Activated CD4-positive, alpha-beta memory T cell treated with anti-CD3 and anti-CD28 coated beads, Interleukin-2, amount 10 ng/mL, durations not matched to agents 7 days and 5 days (primary cell): ENCODE results near the gene CPXM1. TPM values are rescaled to one million over a fixed set of nuclear protein-coding genes. Genes with fewer than 3 reads are reported as not detected.
A peak's percentile ranks its signal among the peaks of the same experiment; 100 is the strongest.

Source experiments
- CTCF ChIA-PET: fragments of 350-600 bp; sonication (Branson Sonifier 250); formaldehyde crosslinking; loops from one replicate; lab custom pipeline; 2021; ENCODE audit warnings: antibody characterized with exemption, inconsistent platforms; lab: Charles Lee
- POLR2A ChIA-PET: fragments of 350-600 bp; sonication (Branson Sonifier 250); formaldehyde crosslinking; loops from one replicate; lab custom pipeline; 2021; ENCODE audit warnings: antibody characterized with exemption; lab: Charles Lee
- DNase-seq: peaks from one replicate; pipeline ENCODE4 v3.0.0-alpha.2; 2020
- H3K27ac Mint-ChIP-seq: one replicate; pipeline ENCODE4 v1.8.0; 2021; ENCODE audit warnings: mild to moderate bottlenecking, mixed read lengths
- H3K27me3 Mint-ChIP-seq: one replicate; pipeline ENCODE4 v1.8.0; 2021; ENCODE audit warnings: mixed read lengths
- H3K36me3 Mint-ChIP-seq: one replicate; pipeline ENCODE4 v1.8.0; 2021; ENCODE audit warnings: low read depth, mixed read lengths
- H3K4me1 Mint-ChIP-seq: one replicate; pipeline ENCODE4 v1.8.0; 2021; ENCODE audit warnings: mixed read lengths
- H3K4me3 Mint-ChIP-seq: one replicate; pipeline ENCODE4 v1.8.0; 2021; ENCODE audit warnings: mild to moderate bottlenecking, mixed read lengths
- H3K9me3 Mint-ChIP-seq: one replicate; pipeline ENCODE4 v1.8.0; 2021; ENCODE audit warnings: mixed read lengths
- total RNA-seq, 2 experiments: library from RNA; stranded (reverse); gene quantifications; one replicate each; pipeline ENCODE4 v1.2.3, GENCODE V29; 2021

Gene CPXM1
- total RNA-seq, result under 1 TPM; 0.20 to 0.33 TPM

GRCh38 chr20:2800521-2801285, at the start of gene CPXM1:
Gene CPXM1, minus strand, starts transcription at chr20:2800627. Its CDS starts 55 bp downstream, at chr20:2800572.
- H3K9me3 Mint-ChIP-seq, result no peaks in the 10 kb centered on the region
- H3K27me3 Mint-ChIP-seq, result peaks cover 63% of the 10 kb centered on the region
- ChIA-PET CTCF (no interaction called here), POLR2A (interaction anchor here (0.7 kb wide), 1 partner anchor 21 kb away, joined by 3 read pairs; no protein-coding TSS in a partner anchor)
- peaks cover 4% of the 10 kb centered on the region for H3K36me3 Mint-ChIP-seq
- peaks cover 22% of the 10 kb centered on the region for H3K4me1 Mint-ChIP-seq
- DNase-seq, result no peak
- H3K27ac Mint-ChIP-seq, result peak within 1 kb of the TSS; percentile 29
- peak within 1 kb of the TSS; percentile 65 for H3K4me3 Mint-ChIP-seq

GRCh38 chr20:2849529-2849928, 49.1 kb upstream of the CPXM1 start:
- Mint-ChIP-seq H3K4me3 (no peak overlapping the region), H3K27me3 (no peaks in the 10 kb centered on the region), H3K9me3 (no peaks in the 10 kb centered on the region), H3K27ac (no peak overlapping the region), H3K4me1 (peaks cover 36% of the 10 kb centered on the region), H3K36me3 (peaks cover 10% of the 10 kb centered on the region)
- POLR2A ChIA-PET, result interaction anchor here (0.6 to 1.6 kb wide), 3 partner anchors 9 to 86 kb away, joined by 3 to 5 read pairs (median 3); partner anchors contain the start of genes PCED1A and VPS16
- DNase-seq, result no peak
- CTCF ChIA-PET, result interaction anchor here (1.1 to 1.4 kb wide), 3 partner anchors 9 to 136 kb away, joined by 3 to 4 read pairs (median 3); no protein-coding TSS in a partner anchor

DNA sequence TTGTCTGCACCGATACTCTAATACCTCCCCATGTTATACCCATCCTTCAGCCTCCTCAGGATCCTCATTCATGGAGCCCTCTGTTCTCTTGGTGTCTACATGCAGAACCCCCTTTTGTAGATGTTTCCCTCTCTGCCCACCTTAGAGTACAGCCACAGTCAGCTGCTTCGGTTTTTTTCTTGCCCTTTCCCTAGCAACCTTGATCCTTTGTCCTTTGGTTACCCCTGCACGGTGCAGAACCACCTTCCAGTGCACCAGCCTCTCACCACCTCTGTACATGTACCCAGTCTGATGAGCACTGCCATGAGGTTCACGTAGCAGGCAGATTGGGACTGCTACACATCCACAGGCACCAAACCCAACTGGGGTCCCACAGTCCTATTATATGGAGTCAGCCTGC, 47.4 kb upstream of the CPXM1 start:
- peaks cover 32% of the 10 kb centered on the region for H3K4me1 Mint-ChIP-seq
- ChIA-PET CTCF (no interaction called here), POLR2A (no interaction called here)
- H3K36me3 Mint-ChIP-seq, result peaks cover 10% of the 10 kb centered on the region
- no peak for DNase-seq
- H3K27me3 Mint-ChIP-seq, result no peaks in the 10 kb centered on the region
- no peaks in the 10 kb centered on the region for H3K9me3 Mint-ChIP-seq
- H3K4me3 Mint-ChIP-seq, result no peak overlapping the region
- no peak overlapping the region for H3K27ac Mint-ChIP-seq

GRCh38 chr20:2846698-2847097, 46.3 kb upstream of the CPXM1 start:
- H3K27ac Mint-ChIP-seq, result no peak overlapping the region
- peaks cover 21% of the 10 kb centered on the region for H3K4me1 Mint-ChIP-seq
- ChIA-PET POLR2A (no interaction called here), CTCF (no interaction called here)
- no peak overlapping the region for H3K4me3 Mint-ChIP-seq
- no peak for DNase-seq
- no peaks in the 10 kb centered on the region for H3K9me3 Mint-ChIP-seq
- H3K27me3 Mint-ChIP-seq, result no peaks in the 10 kb centered on the region
- H3K36me3 Mint-ChIP-seq, result peaks cover 10% of the 10 kb centered on the region

GRCh38 chr20:2845607-2846006, 45.2 kb upstream of the CPXM1 start:
- CTCF ChIA-PET, result no interaction called here
- no peak overlapping the region for H3K27ac Mint-ChIP-seq
- no peak overlapping the region for H3K4me3 Mint-ChIP-seq
- no peak for DNase-seq
- H3K9me3 Mint-ChIP-seq, result no peaks in the 10 kb centered on the region
- POLR2A ChIA-PET, result interaction anchor here (0.6 kb wide), 1 partner anchor 197 kb away, joined by 3 read pairs; no protein-coding TSS in a partner anchor
- H3K4me1 Mint-ChIP-seq, result peaks cover 23% of the 10 kb centered on the region
- no peaks in the 10 kb centered on the region for H3K27me3 Mint-ChIP-seq
- peaks cover 10% of the 10 kb centered on the region for H3K36me3 Mint-ChIP-seq

- Mint-ChIP-seq H3K27ac (peak overlapping the region; percentile 73), H3K4me1 (peaks cover 26% of the 10 kb centered on the region), H3K9me3 (no peaks in the 10 kb centered on the region), H3K27me3 (no peaks in the 10 kb centered on the region), H3K4me3 (peak overlapping the region; percentile 83), H3K36me3 (peaks cover 3% of the 10 kb centered on the region)
- peak; percentile 56 for DNase-seq
- CTCF ChIA-PET, result interaction anchor here (0.6 to 1.5 kb wide), 2 partner anchors 35 to 328 kb away, joined by 3 to 5 read pairs; no protein-coding TSS in a partner anchor
- POLR2A ChIA-PET, result interaction anchor here (0.9 to 3.1 kb wide), 9 partner anchors 8 to 318 kb away, joined by 3 to 23 read pairs (median 6); partner anchors contain the start of genes FASTKD5, NOP56, PTPRA and UBOX5
Measured at GRCh38 chr20:2840967-2841531, 40.6 kb upstream of the CPXM1 start.

GRCh38 chr20:2840138-2840966, 39.9 kb upstream of the CPXM1 start, which contains the start of the genes PCED1A and VPS16:
Gene PCED1A, minus strand, starts transcription at chr20:2840655. Its CDS starts 743 bp downstream, at chr20:2839912.
Gene VPS16, plus strand, starts transcription at chr20:2840745. Its CDS starts 30 bp downstream, at chr20:2840775.
- POLR2A ChIA-PET, result interaction anchor here (0.5 to 3.1 kb wide), 12 partner anchors 9 to 418 kb away, joined by 3 to 23 read pairs (median 6); partner anchors contain the start of genes FASTKD5, IDH3B, NOP56 and PTPRA
- H3K9me3 Mint-ChIP-seq, result no peaks in the 10 kb centered on the region
- CTCF ChIA-PET, result interaction anchor here (0.6 to 1.5 kb wide), 2 partner anchors 35 to 329 kb away, joined by 3 to 5 read pairs; no protein-coding TSS in a partner anchor
- H3K4me3 Mint-ChIP-seq, result peak within 1 kb of the TSS; percentile 83
- H3K27me3 Mint-ChIP-seq, result no peaks in the 10 kb centered on the region
- H3K36me3 Mint-ChIP-seq, result peaks cover 3% of the 10 kb centered on the region
- peak; percentile 89 for DNase-seq
- H3K4me1 Mint-ChIP-seq, result peaks cover 23% of the 10 kb centered on the region
- H3K27ac Mint-ChIP-seq, result peak within 1 kb of the TSS; percentile 80

GRCh38 chr20:2839732-2840137, 39.3 kb upstream of the CPXM1 start:
- CTCF ChIA-PET, result interaction anchor here (1.5 kb wide), 1 partner anchor 36 kb away, joined by 3 read pairs; no protein-coding TSS in a partner anchor
- POLR2A ChIA-PET, result interaction anchor here (0.5 to 3.1 kb wide), 9 partner anchors 18 to 419 kb away, joined by 4 to 23 read pairs (median 7); partner anchors contain the start of genes FASTKD5, IDH3B, NOP56 and PTPRA
- no peak for DNase-seq
- H3K4me1 Mint-ChIP-seq, result peaks cover 18% of the 10 kb centered on the region
- peaks cover 3% of the 10 kb centered on the region for H3K36me3 Mint-ChIP-seq
- H3K9me3 Mint-ChIP-seq, result no peaks in the 10 kb centered on the region
- H3K27me3 Mint-ChIP-seq, result no peaks in the 10 kb centered on the region
- H3K4me3 Mint-ChIP-seq, result peak overlapping the region; percentile 74
- H3K27ac Mint-ChIP-seq, result peak overlapping the region; percentile 80

GRCh38 chr20:2838847-2839671, 38.6 kb upstream of the CPXM1 start:
- POLR2A ChIA-PET, result interaction anchor here (1.0 to 3.1 kb wide), 6 partner anchors 17 to 187 kb away, joined by 4 to 23 read pairs (median 10); partner anchors contain the start of genes IDH3B, NOP56 and PTPRA
- peaks cover 14% of the 10 kb centered on the region for H3K4me1 Mint-ChIP-seq
- no peaks in the 10 kb centered on the region for H3K9me3 Mint-ChIP-seq
- H3K4me3 Mint-ChIP-seq, result peak overlapping the region; percentile 74
- CTCF ChIA-PET, result interaction anchor here (1.5 kb wide), 1 partner anchor 37 kb away, joined by 3 read pairs; no protein-coding TSS in a partner anchor
- H3K27me3 Mint-ChIP-seq, result no peaks in the 10 kb centered on the region
- peak overlapping the region; percentile 80 for H3K27ac Mint-ChIP-seq
- H3K36me3 Mint-ChIP-seq, result peaks cover 3% of the 10 kb centered on the region
- DNase-seq, result no peak

DNA sequence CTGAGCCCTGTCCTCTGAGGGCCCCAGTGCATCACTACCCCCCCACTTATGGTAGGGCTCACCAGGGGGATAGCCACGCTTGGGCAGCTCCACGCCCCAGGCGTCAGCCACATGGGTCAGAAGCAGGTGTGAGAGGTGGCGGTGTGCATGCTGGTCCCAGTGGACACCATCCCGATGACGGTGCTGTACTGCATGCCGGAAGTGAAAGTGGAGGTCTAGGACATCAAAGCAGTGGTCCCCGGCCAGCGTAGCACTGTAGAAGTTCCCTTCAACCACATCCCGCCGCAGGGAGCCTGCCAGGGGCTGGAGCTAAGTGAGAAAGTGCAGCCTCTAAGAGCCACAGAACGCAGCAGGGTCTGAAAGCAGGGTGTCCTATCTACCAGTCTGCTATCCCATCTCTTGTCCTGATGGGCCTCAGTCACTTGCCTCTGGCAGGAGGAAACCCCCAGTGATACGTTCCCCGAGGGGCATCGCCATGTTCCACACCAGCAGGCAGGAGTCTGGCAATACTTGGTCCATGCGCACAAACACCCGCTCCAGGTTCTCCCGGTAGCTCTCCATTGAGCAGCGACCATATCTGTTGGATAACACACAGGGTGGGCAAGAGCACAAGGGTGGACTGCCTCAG, 37.9 kb upstream of the CPXM1 start:
- no peak for DNase-seq
- Mint-ChIP-seq H3K4me3 (no peak overlapping the region), H3K27ac (no peak overlapping the region), H3K27me3 (no peaks in the 10 kb centered on the region), H3K4me1 (peaks cover 13% of the 10 kb centered on the region), H3K36me3 (peaks cover 3% of the 10 kb centered on the region), H3K9me3 (no peaks in the 10 kb centered on the region)
- ChIA-PET CTCF (no interaction called here), POLR2A (no interaction called here)
